ENCODE data around the gene SLC23A1.

DNA sequence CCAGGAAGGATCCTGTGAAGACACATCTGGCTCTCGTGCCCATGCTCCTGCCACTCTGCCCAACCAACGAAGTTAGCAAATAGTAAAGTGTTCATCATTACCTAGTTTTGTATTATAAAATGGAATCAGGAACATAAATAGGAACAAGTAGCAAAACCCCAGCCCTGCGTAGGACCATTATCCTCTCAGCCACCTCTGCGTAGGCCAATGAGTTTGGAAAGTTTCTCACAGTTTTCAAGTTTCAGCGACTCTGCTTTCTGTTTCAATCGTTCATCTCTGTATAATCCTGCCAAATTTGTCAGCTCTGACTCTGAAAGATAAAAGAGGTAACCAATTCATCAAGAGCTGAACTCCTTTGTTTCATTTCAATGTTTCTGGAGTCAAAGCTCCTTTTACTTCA lies 30.9 kb upstream of the SLC23A1 start:
- no peak for TF ChIP-seq POLR2A (IDR thresholded peaks at IDR 0.05; ENCODE audit: low read depth)
- TF ChIP-seq, protein P1, sequence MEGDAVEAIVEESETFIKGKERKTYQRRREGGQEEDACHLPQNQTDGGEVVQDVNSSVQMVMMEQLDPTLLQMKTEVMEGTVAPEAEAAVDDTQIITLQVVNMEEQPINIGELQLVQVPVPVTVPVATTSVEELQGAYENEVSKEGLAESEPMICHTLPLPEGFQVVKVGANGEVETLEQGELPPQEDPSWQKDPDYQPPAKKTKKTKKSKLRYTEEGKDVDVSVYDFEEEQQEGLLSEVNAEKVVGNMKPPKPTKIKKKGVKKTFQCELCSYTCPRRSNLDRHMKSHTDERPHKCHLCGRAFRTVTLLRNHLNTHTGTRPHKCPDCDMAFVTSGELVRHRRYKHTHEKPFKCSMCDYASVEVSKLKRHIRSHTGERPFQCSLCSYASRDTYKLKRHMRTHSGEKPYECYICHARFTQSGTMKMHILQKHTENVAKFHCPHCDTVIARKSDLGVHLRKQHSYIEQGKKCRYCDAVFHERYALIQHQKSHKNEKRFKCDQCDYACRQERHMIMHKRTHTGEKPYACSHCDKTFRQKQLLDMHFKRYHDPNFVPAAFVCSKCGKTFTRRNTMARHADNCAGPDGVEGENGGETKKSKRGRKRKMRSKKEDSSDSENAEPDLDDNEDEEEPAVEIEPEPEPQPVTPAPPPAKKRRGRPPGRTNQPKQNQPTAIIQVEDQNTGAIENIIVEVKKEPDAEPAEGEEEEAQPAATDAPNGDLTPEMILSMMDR (IDR thresholded peaks at IDR 0.05), result no peak

Measured in esophagus muscularis mucosa (tissue), 3 donors.